ENCODE data around the gene CAMTA1. TPM values are rescaled to one million over a fixed set of nuclear protein-coding genes. Genes with fewer than 3 reads are reported as not detected.

Gene CAMTA1
- total RNA-seq, 1 experiment from 2014 or later: 69.5 TPM

DNA sequence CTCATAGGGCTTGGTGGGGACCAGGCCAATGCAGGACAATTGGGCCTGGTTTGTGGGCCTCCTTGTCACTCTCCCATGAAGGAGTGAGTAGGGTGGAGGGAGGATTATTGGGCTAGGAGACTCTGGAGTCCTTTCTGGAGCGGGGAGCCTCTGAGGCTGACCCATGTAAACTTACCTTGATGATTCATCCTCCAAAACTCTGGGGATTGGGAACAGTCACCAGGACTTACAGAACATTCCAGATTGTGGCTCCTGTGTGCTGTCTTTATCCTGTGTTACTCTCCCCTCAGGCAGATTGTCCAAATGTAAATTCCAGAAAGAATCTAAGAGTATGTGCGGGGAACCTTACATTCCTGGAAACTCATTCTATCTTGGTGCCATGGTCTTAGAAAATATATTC, 197.6 kb downstream of the CAMTA1 start:
- peaks cover 0 to 8% of the 10 kb centered on the region in 2 experiments; a peak in 1 of 4 replicates for H3K4me1 ChIP-seq (ENCODE audit: control insufficient read depth in 1 of 2, insufficient read depth in 2 of 2, low read length in 2 of 2)
- no peak overlapping the region for H3K9ac ChIP-seq (ENCODE audit: low read length)
- no peaks in the 10 kb centered on the region for H3K36me3 ChIP-seq (ENCODE audit: control insufficient read depth in 1 of 2, insufficient read depth in 2 of 2, low read length in 2 of 2)
- RAD21 ChIA-PET (ENCODE audit: low non-redundant PET in 1 of 2, low total read pairs in 2 of 2, uncharacterized antibody in 2 of 2, unreplicated experiment in 2 of 2): no interaction called here
- H2AFZ ChIP-seq (ENCODE audit: low read depth, low read length, poor library complexity, severe bottlenecking): no peak overlapping the region
- intact Hi-C loops (cut with micrococcal nuclease): no loop called here
- no peak; the same call in 1 of the 2 replicates for ATAC-seq
- CTCF ChIA-PET: no interaction called here
- no peaks in the 10 kb centered on the region for H4K20me1 ChIP-seq (ENCODE audit: insufficient read depth)
- no peak overlapping the region for H3K4me3 ChIP-seq (replicated peaks in 1 of 2; ENCODE audit: low read depth in 1 of 2, low read length in 2 of 2)
- H3K27me3 ChIP-seq (ENCODE audit: insufficient read depth, low read length): no peaks in the 10 kb centered on the region
- H3K9me3 ChIP-seq (ENCODE audit: control insufficient read depth in 1 of 2, insufficient read depth in 1 of 2, low read depth in 1 of 2, low read length in 2 of 2): no peaks in the 10 kb centered on the region
- DNase-seq (ENCODE audit: low read depth, low spot score): no peak
- H3K9me2 ChIP-seq (ENCODE audit: insufficient read depth): no peaks in the 10 kb centered on the region
- no TSS peak for BruUV-seq (replicated peaks)
- POLR2A ChIA-PET: no interaction called here
- TF ChIP-seq EZH2 (IDR thresholded peaks at IDR 0.05): no peak
- H3K27ac ChIP-seq (ENCODE audit: low read depth, low read length): no peak overlapping the region
- H3K4me2 ChIP-seq (ENCODE audit: low read length): peak overlapping the region; percentile 14
- no peaks in the 10 kb centered on the region for H3K79me2 ChIP-seq (ENCODE audit: insufficient read depth, low read length)

- H3K36me3 ChIP-seq (ENCODE audit: control insufficient read depth in 1 of 2, insufficient read depth in 2 of 2, low read length in 2 of 2): no peaks in the 10 kb centered on the region
- TF ChIP-seq, protein P1, sequence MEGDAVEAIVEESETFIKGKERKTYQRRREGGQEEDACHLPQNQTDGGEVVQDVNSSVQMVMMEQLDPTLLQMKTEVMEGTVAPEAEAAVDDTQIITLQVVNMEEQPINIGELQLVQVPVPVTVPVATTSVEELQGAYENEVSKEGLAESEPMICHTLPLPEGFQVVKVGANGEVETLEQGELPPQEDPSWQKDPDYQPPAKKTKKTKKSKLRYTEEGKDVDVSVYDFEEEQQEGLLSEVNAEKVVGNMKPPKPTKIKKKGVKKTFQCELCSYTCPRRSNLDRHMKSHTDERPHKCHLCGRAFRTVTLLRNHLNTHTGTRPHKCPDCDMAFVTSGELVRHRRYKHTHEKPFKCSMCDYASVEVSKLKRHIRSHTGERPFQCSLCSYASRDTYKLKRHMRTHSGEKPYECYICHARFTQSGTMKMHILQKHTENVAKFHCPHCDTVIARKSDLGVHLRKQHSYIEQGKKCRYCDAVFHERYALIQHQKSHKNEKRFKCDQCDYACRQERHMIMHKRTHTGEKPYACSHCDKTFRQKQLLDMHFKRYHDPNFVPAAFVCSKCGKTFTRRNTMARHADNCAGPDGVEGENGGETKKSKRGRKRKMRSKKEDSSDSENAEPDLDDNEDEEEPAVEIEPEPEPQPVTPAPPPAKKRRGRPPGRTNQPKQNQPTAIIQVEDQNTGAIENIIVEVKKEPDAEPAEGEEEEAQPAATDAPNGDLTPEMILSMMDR (IDR thresholded peaks at IDR 0.05 in 2 of 3, conservative IDR thresholded peaks at IDR 0.05 in 1 of 3; ENCODE audit: borderline replicate concordance in 1 of 3, insufficient read depth in 1 of 3, low read depth in 2 of 3, low read length in 2 of 3): no peak
- TF ChIP-seq, protein P2, sequence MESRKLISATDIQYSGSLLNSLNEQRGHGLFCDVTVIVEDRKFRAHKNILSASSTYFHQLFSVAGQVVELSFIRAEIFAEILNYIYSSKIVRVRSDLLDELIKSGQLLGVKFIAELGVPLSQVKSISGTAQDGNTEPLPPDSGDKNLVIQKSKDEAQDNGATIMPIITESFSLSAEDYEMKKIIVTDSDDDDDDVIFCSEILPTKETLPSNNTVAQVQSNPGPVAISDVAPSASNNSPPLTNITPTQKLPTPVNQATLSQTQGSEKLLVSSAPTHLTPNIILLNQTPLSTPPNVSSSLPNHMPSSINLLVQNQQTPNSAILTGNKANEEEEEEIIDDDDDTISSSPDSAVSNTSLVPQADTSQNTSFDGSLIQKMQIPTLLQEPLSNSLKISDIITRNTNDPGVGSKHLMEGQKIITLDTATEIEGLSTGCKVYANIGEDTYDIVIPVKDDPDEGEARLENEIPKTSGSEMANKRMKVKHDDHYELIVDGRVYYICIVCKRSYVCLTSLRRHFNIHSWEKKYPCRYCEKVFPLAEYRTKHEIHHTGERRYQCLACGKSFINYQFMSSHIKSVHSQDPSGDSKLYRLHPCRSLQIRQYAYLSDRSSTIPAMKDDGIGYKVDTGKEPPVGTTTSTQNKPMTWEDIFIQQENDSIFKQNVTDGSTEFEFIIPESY (IDR thresholded peaks at IDR 0.05; ENCODE audit: extremely low read depth, insufficient replicate concordance, low read length): no peak
- TF ChIP-seq EZH2 (IDR thresholded peaks at IDR 0.05) (no peak), JUND (IDR thresholded peaks at IDR 0.05) (no peak), RAD21 (IDR thresholded peaks at IDR 0.05; ENCODE audit: low read depth) (no peak), CBX3 (IDR thresholded peaks at IDR 0.05; ENCODE audit: low read depth) (no peak), ZNF274 (IDR thresholded peaks at IDR 0.05; ENCODE audit: low read depth, low read length) (no peak), SIN3A (IDR thresholded peaks at IDR 0.05; ENCODE audit: low read depth) (no peak), SRF (IDR thresholded peaks at IDR 0.05; ENCODE audit: low read depth) (no peak), POLR2AphosphoS5 (IDR thresholded peaks at IDR 0.05; ENCODE audit: low read depth, low read length) (no peak), ATF3 (IDR thresholded peaks at IDR 0.05) (no peak), ELF1 (IDR thresholded peaks at IDR 0.05; ENCODE audit: borderline replicate concordance, low read depth) (no peak), ZFX (IDR thresholded peaks at IDR 0.05) (no peak), EZH2phosphoT487 (IDR thresholded peaks at IDR 0.05; ENCODE audit: borderline replicate concordance) (no peak)
- TF ChIP-seq, protein P3, sequence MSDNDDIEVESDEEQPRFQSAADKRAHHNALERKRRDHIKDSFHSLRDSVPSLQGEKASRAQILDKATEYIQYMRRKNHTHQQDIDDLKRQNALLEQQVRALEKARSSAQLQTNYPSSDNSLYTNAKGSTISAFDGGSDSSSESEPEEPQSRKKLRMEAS (IDR thresholded peaks at IDR 0.05): no peak
- H3K9me3 ChIP-seq (ENCODE audit: control insufficient read depth in 1 of 2, insufficient read depth in 1 of 2, low read depth in 1 of 2, low read length in 2 of 2): no peaks in the 10 kb centered on the region
- ATAC-seq (no peak), DNase-seq (ENCODE audit: low read depth, low spot score) (no peak)
- H2AFZ ChIP-seq (ENCODE audit: low read depth, low read length, poor library complexity, severe bottlenecking): no peak overlapping the region
- no TSS peak for BruUV-seq (replicated peaks)
- H3K4me1 ChIP-seq (ENCODE audit: control insufficient read depth in 1 of 2, insufficient read depth in 2 of 2, low read length in 2 of 2): peaks cover 0 to 8% of the 10 kb centered on the region in 2 experiments; a peak in 1 of 4 replicates
- H3K4me3 ChIP-seq (replicated peaks in 1 of 2; ENCODE audit: low read depth in 1 of 2, low read length in 2 of 2): no peak overlapping the region
- POLR2A ChIA-PET: no interaction called here
- no peaks in the 10 kb centered on the region for H3K79me2 ChIP-seq (ENCODE audit: insufficient read depth, low read length)
- no peaks in the 10 kb centered on the region for H3K27me3 ChIP-seq (ENCODE audit: insufficient read depth, low read length)
- no peaks in the 10 kb centered on the region for H3K9me2 ChIP-seq (ENCODE audit: insufficient read depth)
- RAD21 ChIA-PET (ENCODE audit: low non-redundant PET in 1 of 2, low total read pairs in 2 of 2, uncharacterized antibody in 2 of 2, unreplicated experiment in 2 of 2): no interaction called here
- intact Hi-C loops (cut with micrococcal nuclease): no loop called here
- H3K27ac ChIP-seq (ENCODE audit: low read depth, low read length): no peak overlapping the region
- CTCF ChIA-PET: no interaction called here
- H4K20me1 ChIP-seq (ENCODE audit: insufficient read depth): no peaks in the 10 kb centered on the region
- no peak overlapping the region for H3K4me2 ChIP-seq (ENCODE audit: low read length)
- H3K9ac ChIP-seq (ENCODE audit: low read length): no peak overlapping the region
Measured at GRCh38 chr1:6984536-6984935, 199.3 kb downstream of the CAMTA1 start.

All from HCT116 (cell line).